GM18951 (cell line): Measurements from ENCODE around the gene PCSK5.
"Not testable (repeated sequence)": the region's sequence is repeated elsewhere in the genome, so short reads cannot be mapped to it uniquely, and the experiment has no call there.

Experiments
- POLR2A ChIP-seq: IDR thresholded peaks from 4 replicates; pipeline ENCODE4 v1.6.1; 2011; ENCODE audit warnings: mild to moderate bottlenecking; ENCODE audit not compliant: insufficient read length, insufficient read depth; ENCODE audit errors: extremely low read depth
- in situ Hi-C: fragments of 300-500 bp; cut with MboI; formaldehyde crosslinking; loops from one replicate; pipeline ENCODE4 v1.12.0; 2022; ENCODE audit warnings: low sequenced_read_pairs, mixed read lengths, inconsistent platforms; ENCODE audit not compliant: unreplicated experiment

Gene PCSK5

DNA sequence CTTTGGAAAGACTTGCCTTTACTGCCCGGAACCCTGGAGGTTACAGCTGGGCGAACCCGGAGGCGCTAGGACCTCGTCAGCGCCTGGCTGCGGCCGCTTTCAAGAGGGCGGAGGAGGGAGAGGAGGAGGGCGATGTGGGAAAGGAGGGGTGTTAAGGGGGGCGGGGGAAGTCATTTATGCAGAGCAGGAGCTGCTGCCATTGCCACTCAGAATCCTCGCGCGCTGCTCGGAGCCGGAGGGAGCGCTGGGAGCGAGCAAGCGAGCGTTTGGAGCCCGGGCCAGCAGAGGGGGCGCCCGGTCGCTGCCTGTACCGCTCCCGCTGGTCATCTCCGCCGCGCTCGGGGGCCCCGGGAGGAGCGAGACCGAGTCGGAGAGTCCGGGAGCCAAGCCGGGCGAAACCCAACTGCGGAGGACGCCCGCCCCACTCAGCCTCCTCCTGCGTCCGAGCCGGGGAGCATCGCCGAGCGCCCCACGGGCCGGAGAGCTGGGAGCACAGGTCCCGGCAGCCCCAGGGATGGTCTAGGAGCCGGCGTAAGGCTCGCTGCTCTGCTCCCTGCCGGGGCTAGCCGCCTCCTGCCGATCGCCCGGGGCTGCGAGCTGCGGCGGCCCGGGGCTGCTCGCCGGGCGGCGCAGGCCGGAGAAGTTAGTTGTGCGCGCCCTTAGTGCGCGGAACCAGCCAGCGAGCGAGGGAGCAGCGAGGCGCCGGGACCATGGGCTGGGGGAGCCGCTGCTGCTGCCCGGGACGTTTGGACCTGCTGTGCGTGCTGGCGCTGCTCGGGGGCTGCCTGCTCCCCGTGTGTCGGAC lies at the start of gene PCSK5:
Gene PCSK5, plus strand, starts transcription at position 202 of the 805 bp plus-strand sequence. Its CDS starts 509 bp downstream, at position 711.
- no peak for TF ChIP-seq POLR2A
- in situ Hi-C loops = no loop called here

DNA sequence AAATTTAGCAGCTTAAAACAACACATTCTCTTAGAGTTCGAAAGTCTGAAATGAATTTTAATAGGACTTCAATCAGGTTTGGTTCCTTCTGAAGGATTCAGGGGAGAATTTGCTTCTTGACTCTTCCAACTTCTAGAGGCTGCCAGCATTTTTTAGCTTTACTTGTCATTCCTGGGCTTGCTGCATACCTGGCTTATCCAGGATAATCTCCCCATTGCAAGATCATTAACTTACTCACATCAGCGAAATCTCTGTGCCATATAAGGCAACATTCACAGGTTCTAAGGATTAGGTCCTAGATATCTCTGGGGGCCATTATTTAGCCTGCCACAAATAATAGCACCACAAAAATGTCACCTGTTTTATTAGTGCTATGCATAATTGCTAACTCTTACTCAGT lies 46.2 kb upstream of the PCSK5 start:
- no peak for TF ChIP-seq POLR2A
- in situ Hi-C loops = no loop called here

DNA sequence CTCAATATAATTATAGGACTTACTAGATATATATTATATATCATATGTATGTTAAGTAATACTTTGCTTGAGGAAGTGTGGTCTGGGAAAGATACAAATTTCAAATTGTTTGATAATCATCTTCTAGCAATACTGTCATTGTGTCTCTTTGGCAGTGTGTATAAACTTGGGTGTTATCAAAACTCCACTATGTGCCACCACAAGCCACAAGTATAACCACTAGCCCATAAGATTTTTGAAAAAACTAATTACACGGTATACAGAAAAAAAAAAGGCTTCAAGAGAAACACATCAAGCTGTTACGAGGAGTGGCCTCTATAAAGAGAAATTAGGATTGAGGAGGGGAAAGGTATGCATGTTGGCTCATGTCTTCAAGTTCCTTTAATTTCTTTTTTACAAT lies 44.7 kb upstream of the PCSK5 start:
- no peak for TF ChIP-seq POLR2A
- in situ Hi-C loops = no loop called here

DNA sequence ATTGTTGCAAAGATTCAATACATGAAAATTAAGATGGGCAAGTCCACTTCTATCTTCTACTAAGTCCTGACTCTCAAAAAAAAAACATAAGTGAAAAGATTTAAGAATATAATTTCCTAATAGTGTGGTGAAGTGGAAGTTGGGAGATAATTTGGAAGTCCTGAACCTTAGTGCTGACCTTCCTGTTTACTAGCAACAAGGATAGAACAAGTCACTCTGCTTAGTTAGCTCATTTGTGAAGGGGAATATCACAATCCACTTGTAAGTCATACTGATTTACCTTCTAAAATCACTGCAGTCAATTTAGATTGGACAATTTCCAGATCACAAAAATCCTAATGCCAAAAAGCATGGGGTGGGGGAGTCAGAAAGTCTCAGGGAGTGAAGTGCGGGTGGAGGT lies 43.4 kb upstream of the PCSK5 start:
- in situ Hi-C loops = no loop called here
- TF ChIP-seq POLR2A = no peak

DNA sequence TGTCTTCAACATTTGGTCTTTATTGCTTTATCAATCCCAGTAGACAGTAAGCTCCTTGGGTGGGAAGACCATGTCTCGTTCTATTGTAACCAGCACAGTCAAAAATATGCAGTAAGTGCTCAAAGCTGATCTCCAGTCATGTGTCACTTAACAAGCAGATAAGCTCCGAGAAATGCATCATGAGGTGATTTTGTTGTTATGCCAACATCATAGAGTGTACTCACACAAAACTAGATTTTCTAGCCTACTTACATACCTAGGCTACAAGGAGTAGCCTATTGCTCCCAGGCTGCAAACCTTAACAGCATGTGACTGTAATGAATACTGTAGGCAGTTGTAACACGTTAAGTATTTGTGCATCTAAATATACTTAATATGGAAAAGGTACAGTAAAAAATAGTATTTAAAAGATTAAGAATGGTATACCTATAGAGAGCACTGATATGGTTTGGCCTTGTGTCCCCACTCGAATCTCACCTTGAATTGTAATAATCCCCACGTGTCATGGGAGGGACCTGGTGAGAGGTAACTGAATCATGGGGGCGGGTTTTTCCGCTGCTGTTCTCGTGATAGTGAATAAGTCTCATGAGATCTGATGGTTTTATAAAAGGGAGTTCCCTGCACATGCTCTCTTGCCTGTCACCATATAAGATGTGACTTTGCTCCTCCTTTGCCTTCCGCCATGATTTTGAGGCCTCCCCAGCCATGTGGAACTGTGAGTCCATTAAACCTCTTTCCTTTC lies 39.8 kb upstream of the PCSK5 start:
- in situ Hi-C loops = no loop called here
- TF ChIP-seq POLR2A = no peak

DNA sequence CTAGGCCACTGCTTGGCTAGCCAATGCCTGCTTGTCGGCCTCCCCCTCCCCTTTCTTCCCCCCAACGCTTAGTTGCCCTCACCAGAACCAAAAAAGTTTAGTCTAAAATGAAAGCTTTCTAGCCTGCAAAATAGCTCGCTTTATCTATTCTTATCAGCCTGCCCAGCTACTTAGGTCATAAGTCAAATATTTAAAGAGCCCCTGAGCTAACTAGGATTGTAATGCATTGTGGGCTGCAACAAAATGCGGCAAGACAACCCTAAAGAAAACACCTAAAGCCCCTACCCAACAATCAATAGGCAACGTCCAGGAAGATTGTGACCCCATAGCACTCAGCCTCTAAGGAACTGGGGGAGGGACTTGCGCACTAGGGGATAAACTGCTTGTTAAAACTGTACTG lies 38.6 kb upstream of the PCSK5 start:
- in situ Hi-C loops = no loop called here

DNA sequence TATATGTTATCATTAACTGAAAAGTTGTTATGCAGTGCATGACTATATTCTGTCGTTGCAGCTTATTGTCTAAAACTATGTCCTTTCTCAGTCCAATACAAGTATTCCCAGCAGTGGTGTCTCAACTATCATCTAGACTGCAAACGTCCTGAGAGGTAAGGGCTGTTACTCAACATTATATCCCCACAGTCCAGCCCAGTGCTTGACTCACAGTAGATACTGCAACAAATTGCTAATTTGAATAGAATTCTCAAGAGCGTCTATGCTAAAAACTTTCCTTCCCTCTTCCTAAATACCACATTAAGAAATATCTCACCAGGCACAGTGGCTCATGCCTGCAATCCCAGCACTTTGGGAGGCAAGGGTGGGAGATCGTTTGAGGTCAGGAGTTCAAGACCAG lies 37.7 kb upstream of the PCSK5 start:
- in situ Hi-C loops = no loop called here

More for the DNA sequence above, 38.6 kb upstream of the PCSK5 start:
- no peak for TF ChIP-seq POLR2A

DNA sequence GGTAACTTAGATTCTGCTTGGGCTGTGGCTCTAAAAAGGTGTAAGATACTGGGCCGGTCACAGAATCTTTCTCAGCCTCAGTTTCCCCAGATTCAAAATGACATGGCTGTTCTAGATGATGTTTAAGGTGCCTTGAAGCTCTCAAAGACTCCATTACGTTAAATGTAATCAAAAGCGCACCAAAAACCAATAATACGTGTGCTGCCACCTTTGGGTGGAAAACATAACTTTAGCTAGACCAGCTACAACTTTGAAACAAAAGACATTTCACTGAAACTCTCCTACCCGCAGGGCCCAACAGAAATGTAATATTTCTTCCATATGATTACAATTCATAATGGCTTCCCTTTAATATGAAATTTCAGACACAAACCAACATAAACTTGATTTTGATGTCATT lies 35.0 kb upstream of the PCSK5 start:
- no peak for TF ChIP-seq POLR2A
- in situ Hi-C loops = no loop called here

More for the DNA sequence above, 37.7 kb upstream of the PCSK5 start:
- TF ChIP-seq POLR2A = no peak

DNA sequence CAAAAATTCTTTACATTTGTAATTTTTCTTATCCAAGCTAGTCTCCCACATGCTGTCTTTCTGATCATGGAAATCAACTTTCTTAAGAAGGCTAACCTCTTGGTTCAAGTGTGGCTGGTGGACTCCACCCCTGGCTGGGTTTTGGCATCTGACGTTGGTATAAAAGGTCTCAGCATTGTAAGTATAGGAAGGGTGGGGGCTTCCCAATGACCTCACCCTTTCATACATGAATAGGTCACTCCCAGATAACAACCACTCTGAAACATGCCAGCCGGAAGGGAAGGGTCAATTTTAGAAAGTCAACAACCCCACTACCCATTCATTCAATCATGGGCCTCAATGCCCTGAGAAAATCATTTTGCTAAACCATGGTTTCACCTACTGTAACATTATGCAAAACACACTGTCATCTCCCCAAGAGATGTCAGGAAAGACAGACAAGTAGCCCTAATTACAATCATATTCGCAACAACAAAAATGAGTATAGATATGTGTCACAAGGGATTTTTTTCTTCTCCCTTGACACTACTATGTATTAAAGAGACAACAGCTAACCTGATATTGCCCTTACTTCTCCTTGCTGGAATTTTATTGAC lies 31.9 kb upstream of the PCSK5 start:
- in situ Hi-C loops = no loop called here
- no peak for TF ChIP-seq POLR2A

DNA sequence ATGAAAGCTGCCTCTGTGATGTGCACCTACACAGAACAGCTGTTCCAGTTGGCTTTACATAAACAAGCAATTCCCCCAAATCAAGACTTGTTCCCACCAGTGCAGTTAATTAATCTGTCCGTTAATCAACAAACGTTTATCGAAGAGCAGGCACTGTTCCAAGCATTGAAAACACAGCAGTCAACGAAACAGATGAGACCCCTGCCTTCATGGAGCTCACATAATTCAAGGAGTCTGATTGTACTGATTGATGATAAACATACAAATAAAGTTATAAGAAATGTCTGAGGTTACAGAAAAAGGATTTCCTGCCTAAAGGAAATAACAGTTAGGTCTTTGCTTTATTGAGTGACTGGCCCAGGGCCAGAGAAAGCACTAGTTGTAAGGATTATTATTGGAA lies 26.2 kb upstream of the PCSK5 start:
- in situ Hi-C loops = no loop called here

DNA sequence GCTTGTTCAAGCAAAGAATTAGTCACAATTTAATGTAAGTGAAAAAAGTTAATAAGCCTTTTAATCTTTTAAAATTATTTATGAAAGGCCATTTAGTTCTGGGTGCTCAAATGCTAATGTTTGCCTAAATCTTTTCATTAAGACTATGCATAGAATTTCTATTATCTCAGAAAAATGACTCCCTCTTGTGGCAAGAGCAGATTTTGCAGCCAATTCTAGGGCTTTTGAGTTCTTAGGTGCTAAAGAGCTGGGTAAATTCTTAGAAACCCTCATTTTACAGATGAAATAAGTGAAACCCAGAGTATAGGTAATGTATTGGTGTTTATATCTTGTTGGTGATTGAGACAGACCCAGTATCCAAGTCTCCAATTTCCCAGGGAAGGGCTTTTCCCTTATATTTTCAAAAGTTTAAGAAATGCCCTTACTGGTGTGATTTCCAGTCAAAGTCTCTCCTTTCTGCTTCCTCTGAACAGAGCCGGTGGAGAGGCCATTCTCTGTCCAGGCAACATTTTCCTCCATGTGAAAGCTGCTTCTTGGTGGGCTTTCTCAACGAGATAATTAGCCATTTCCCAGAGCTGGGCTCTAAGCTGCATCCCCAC lies 24.1 kb upstream of the PCSK5 start:
- no peak for TF ChIP-seq POLR2A
- in situ Hi-C loops = no loop called here

More for the DNA sequence above, 26.2 kb upstream of the PCSK5 start:
- TF ChIP-seq POLR2A = no peak

DNA sequence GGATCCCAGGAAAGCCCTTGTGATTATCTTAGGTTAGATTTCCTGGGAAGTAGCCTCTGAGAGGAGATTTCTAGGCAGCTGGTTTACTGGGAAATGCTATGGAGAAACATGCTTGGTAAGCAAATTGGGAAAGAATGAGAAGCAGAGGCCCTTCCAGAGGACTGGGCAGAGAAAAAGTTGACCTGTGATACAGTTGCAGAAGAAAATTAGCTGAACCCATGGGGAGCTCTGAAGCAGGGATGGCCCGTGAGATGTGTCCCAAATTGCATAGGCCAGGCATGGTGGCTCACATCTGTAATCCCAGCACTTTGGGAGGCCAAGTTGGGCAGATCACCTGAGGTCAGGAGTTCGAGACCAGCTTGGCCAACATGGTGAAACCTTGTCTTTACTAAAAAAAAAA lies 21.9 kb upstream of the PCSK5 start:
- in situ Hi-C loops = not testable (repeated sequence)

DNA sequence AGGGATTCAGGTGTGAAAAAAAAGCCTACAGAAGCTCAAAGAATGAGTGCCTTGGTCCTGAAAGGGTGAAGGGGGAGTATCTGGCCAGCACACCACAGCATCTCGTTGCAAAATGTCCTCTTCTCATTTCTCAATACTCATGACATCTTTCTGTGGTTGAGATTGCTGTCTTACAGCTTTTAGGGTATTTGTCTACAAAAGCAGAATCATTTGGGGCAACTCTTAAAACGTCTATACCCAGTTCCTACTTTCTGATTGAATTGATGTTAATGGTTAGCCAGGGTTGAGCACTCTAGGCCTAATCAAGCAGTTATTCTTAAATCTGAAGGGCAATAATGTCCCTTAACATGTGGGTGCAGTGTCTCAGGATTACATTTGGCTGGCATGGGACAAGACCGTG lies 21.2 kb upstream of the PCSK5 start:
- no peak for TF ChIP-seq POLR2A
- in situ Hi-C loops = no loop called here
